Heart right ventricle (tissue), 16 donors: ENCODE measurements around the gene KAT6B. TPM values are rescaled to one million over a fixed set of nuclear protein-coding genes. Genes with fewer than 3 reads are reported as not detected.

ENCODE experiments used
- ATAC-seq, 8 donors: fragments of 200-7000 bp; cut with Tn5 transposase; one replicate each; pipeline ENCODE4 v1.9.1; 2020; ENCODE audit warnings: mild to moderate bottlenecking in 8 of 8, moderate library complexity in 8 of 8, moderate number of reproducible peaks in 1 of 8
- DNase-seq, 2 donors: peaks; one replicate each; pipeline ENCODE4 v3.0.0-alpha.2; 2020
- H3K27ac ChIP-seq, 10 donors: fragments of 200-600 bp; sonication (generic) in 2 of 10; one replicate each; pipeline versions ENCODE4 v1.5.0 to v1.8.0; 2020 to 2022; ENCODE audit warnings: mild to moderate bottlenecking in 3 of 10
- H3K27me3 ChIP-seq, 7 donors: fragments of 200-600 bp; one replicate each; pipeline ENCODE4 v1.8.0; 2021 to 2022; ENCODE audit warnings: mild to moderate bottlenecking in 2 of 7
- H3K36me3 ChIP-seq, 9 donors: fragments of 200-600 bp; sonication (generic) in 1 of 9; one replicate each; pipeline versions ENCODE4 v1.5.0 to v1.8.0; 2020 to 2022; ENCODE audit warnings: mild to moderate bottlenecking in 2 of 9
- H3K4me1 ChIP-seq, 9 donors: fragments of 200-600 bp; sonication (generic) in 1 of 9; one replicate each; pipeline versions ENCODE4 v1.5.0 to v1.8.0; 2020 to 2022; ENCODE audit warnings: mild to moderate bottlenecking in 4 of 9
- H3K4me3 ChIP-seq, 10 donors: fragments of 200-600 bp; sonication (generic) in 2 of 10; one replicate each; pipeline versions ENCODE4 v1.5.0 to v1.8.0; 2020 to 2022; ENCODE audit warnings: mild to moderate bottlenecking in 7 of 10, moderate library complexity in 2 of 10
- H3K9me3 ChIP-seq, 11 donors: fragments of 200-600 bp in 10 of 11; sonication (generic) in 2 of 11; one replicate each; pipeline versions ENCODE4 v1.5.0 to v1.8.0; 2013 to 2022; ENCODE audit warnings: mild to moderate bottlenecking in 2 of 11, control low read depth in 1 of 11, moderate library complexity in 1 of 11
- WGBS, 2 donors: extraction: QIAGEN DNeasy Blood & Tissue Kit; methylation state at CpG; one replicate each; pipeline ENCODE4 v1.1.7; 2013; ENCODE audit warnings: inconsistent platforms in 1 of 2; 5-methylcytosine and 5-hydroxymethylcytosine counted together
- intact Hi-C, 10 donors: fragments of 100-400 bp; cut with DNase I; formaldehyde crosslinking; loops; one replicate each; pipeline versions ENCODE4 v1.11.1 to v1.14.2; 2022
- polyA plus RNA-seq, 2 donors: library from polyadenylated mRNA; stranded (reverse); fragments of 200-250 nt; gene quantifications; one replicate each; pipeline ENCODE4 v1.2.3, GENCODE V29; 2013
- total RNA-seq, 10 donors: library from RNA; stranded (reverse); fragmentation: NEBNext Ultra II Directional in 3 of 10; extraction: Animal tissue kit (Norgen Biotek cat#: 25700) in 3 of 10; gene quantifications; one replicate each; pipeline versions ENCODE4 v1.2.1 to v1.2.4, GENCODE V29; 2021 to 2023
- TF ChIP-seq, protein P1 (sequence below), 9 donors: fragments of 200-600 bp; sonication (generic) in 2 of 9; IDR thresholded peaks; one replicate each; pipeline versions ENCODE4 v1.5.0 to v1.8.0; 2021 to 2022; ENCODE audit warnings: antibody characterized with exemption in 9 of 9, mild to moderate bottlenecking in 5 of 9, moderate library complexity in 1 of 9
- donor health status: Arrhythmogenic right ventricular cardiomyopathy.
- donor health status: ischemic (EF 13 %, LVEDD 7.1; RV severe dilation, severe dysfunction).
- donor health status: healthy with polysubstance abuse.
- donor health status: DM: no; HTN: yes; CAD: no.
- donor health status: DM: no; HTN: no; CAD: no.
- donor health status: ischemic (EF 25% LVEDD 6.9; RV normal size, moderate dysfunction).
- donor health status: ischemic (EF 25% LVEDD 5.7; RV mildly dilated, moderate dysfunction).
- donor health status: healthy.
- donor health status: DM: yes; HTN: yes; CAD: no.
- donor health status: Ischemic cardiomyopathy.
- donor health status: ischemic (EF 35%, LVEDD 5.7; RV mildly dilated, moderate dysfunction).
- donor health status: nonischemic (EF 11% LVEDD 7.7; RV severe dilation, severe dysfunction).
- donor health status: DM: yes; HTN: yes; CAD: no.
- donor health status: PGD.
- donor health status: ischemic (EF 29% LVEDD 5.4; RV normal size, mild dysfunction).
- donor health status: nonischemic (EF 23%, LVEDD 6.1; RV moderate dilation, normal function).

Gene KAT6B
- total and polyA plus RNA-seq, 12 donors = 3.4 to 58.4 (median 46.5) TPM

DNA sequence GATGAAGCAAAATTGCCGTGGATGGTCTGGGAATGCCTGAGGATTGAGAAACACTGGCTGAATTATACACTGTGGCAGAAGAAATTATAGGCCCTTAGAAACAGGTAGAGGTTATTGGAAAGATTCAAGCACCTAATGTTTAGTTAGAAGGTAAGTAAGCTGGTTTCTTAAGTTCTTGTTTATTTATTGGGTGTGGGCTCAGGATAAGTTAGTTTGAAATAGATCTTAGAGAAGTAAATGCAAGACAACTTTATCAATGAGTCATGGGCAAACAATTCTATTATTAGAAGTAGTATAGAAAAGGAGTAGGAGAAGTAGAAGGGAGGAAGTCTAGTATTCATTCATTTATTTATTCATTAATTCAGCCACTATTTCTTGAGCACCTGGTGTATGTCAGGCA, 96.5 kb downstream of the KAT6B start:
- 89 to 93% methylated on average over 1 of the region's 1 CpG for WGBS, 2 donors
- Histone ChIP-seq H3K27ac (peak overlapping the region in 2 of 10 donors; percentile 28 to 62), H3K4me3 (no peak overlapping the region), H3K27me3 (no peaks in the 10 kb centered on the region), H3K4me1 (peaks cover 8 to 73% (median 65%) of the 10 kb centered on the region in 9 donors), H3K9me3 (peaks cover 0 to 18% (median 10%) of the 10 kb centered on the region in 11 donors), H3K36me3 (peaks cover 0 to 3% (median 0%) of the 10 kb centered on the region in 9 donors)
- DNase-seq (no peak), ATAC-seq (no peak)
- intact Hi-C loops = loop anchor here in 1 of 10 donors (10.0 kb wide), 1 partner anchor 98 kb away; the partner anchor contains the start of gene KAT6B
- TF ChIP-seq, protein P1, sequence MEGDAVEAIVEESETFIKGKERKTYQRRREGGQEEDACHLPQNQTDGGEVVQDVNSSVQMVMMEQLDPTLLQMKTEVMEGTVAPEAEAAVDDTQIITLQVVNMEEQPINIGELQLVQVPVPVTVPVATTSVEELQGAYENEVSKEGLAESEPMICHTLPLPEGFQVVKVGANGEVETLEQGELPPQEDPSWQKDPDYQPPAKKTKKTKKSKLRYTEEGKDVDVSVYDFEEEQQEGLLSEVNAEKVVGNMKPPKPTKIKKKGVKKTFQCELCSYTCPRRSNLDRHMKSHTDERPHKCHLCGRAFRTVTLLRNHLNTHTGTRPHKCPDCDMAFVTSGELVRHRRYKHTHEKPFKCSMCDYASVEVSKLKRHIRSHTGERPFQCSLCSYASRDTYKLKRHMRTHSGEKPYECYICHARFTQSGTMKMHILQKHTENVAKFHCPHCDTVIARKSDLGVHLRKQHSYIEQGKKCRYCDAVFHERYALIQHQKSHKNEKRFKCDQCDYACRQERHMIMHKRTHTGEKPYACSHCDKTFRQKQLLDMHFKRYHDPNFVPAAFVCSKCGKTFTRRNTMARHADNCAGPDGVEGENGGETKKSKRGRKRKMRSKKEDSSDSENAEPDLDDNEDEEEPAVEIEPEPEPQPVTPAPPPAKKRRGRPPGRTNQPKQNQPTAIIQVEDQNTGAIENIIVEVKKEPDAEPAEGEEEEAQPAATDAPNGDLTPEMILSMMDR (IDR thresholded peaks at IDR 0.05) = no peak

- H3K27ac ChIP-seq = peak overlapping the region in 9 of 10 donors; percentile 8 to 62 (median 39)
- H3K36me3 ChIP-seq = peaks cover 0 to 3% (median 0%) of the 10 kb centered on the region in 9 donors
- 31 to 36% methylated on average over 4 of the region's 4 CpGs for WGBS, 2 donors
- peaks cover 0 to 18% (median 10%) of the 10 kb centered on the region in 11 donors for H3K9me3 ChIP-seq
- H3K4me1 ChIP-seq = peaks cover 8 to 79% (median 65%) of the 10 kb centered on the region in 9 donors
- ATAC-seq = peak in 6 of 8 donors; percentile 13 to 51 (median 26)
- H3K27me3 ChIP-seq = no peaks in the 10 kb centered on the region
- intact Hi-C loops = loop anchor here in 1 of 10 donors (10.0 kb wide), 1 partner anchor 99 kb away; the partner anchor contains the start of gene KAT6B
- no peak overlapping the region for H3K4me3 ChIP-seq
- TF ChIP-seq, protein P1 (IDR thresholded peaks at IDR 0.05) = peak in 1 of 9 donors; percentile 11
- DNase-seq = peak in 1 of 2 donors; percentile 18
These were observed 97.2 kb downstream of the KAT6B start for GRCh38 chr10:74923556-74923955.

DNA sequence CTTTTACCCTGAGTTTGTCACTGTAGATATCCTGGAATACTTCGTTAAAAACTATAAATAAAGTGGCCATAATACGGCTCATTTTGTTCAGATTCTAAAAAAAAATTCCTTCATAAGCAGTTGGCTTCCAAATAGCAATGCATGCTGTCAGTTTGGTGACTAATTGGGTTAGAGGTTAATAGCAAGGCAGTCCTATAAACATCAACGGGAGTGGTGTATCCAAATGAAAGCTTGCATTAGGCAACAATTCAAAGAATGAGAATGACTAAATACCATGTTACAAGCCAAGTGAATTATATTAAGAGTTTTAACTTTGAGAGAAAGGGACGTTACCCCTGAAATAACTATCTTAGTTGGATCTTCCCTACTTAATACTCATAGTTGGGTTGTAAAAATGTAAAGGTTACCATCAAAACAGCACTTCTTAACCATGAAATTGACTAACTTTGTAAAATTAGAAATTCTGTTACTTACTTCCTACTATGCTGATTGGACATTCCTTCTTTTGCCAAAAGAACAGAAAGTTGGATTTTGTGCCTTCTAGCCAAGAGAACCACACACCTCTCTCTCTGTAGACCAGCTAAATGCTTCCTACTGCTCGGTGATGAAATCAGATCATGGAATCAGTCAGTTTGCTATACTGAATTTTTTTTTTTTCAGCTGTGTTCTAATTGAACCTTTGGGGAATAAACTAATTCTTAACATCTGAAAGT, 98.0 kb downstream of the KAT6B start:
- Histone ChIP-seq H3K9me3 (peaks cover 0 to 11% (median 7%) of the 10 kb centered on the region in 11 donors), H3K4me3 (no peak overlapping the region), H3K4me1 (peaks cover 8 to 88% (median 69%) of the 10 kb centered on the region in 9 donors), H3K36me3 (peaks cover 0 to 2% (median 0%) of the 10 kb centered on the region in 9 donors), H3K27ac (peak overlapping the region; percentile 11 to 62 (median 42)), H3K27me3 (no peaks in the 10 kb centered on the region)
- 26 to 27% methylated on average over 5 of the region's 5 CpGs for WGBS, 2 donors
- ATAC-seq (peak in 7 of 8 donors; percentile 50 to 82 (median 70)), DNase-seq (no peak)
- intact Hi-C loops = loop anchor here in 1 of 10 donors (10.0 kb wide), 1 partner anchor 100 kb away; the partner anchor contains the start of gene KAT6B
- TF ChIP-seq, protein P1 (IDR thresholded peaks at IDR 0.05) = no peak

DNA sequence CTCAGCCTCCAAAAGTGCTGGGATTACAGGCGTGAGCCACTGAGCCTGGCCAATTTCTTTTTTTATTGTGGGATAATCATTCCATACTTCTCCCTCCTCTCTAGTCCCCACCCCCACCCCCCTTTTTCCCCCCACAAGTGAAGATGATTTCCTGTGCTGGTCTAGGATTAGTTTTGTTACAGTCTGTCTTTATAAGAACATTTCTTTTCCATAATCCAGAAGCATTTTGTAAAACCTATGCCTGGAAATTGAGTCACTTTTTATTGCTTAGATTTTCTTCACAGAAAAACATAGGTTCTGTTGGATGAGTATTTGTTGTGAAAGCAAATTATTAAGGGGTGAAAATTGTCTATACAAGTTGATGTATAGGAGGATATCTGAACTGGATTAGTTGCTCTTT, 98.9 kb downstream of the KAT6B start:
- ATAC-seq = no peak
- intact Hi-C loops = loop anchor here in 1 of 10 donors (10.0 kb wide), 1 partner anchor 100 kb away; the partner anchor contains the start of gene KAT6B
- H3K9me3 ChIP-seq = peaks cover 0 to 2% (median 0%) of the 10 kb centered on the region in 11 donors
- H3K4me1 ChIP-seq = peaks cover 8 to 91% (median 70%) of the 10 kb centered on the region in 9 donors
- TF ChIP-seq, protein P1 (IDR thresholded peaks at IDR 0.05) = no peak
- H3K36me3 ChIP-seq = no peaks in the 10 kb centered on the region
- no peaks in the 10 kb centered on the region for H3K27me3 ChIP-seq
- no peak for DNase-seq
- 43 to 46% methylated on average over 1 of the region's 1 CpG for WGBS, 2 donors
- H3K27ac ChIP-seq = peak overlapping the region in 6 of 10 donors; percentile 28 to 62 (median 51)
- no peak overlapping the region for H3K4me3 ChIP-seq
